DMS 273 treated with DMSO at 0.1 percent for 48 hours (cell line): ENCODE data around the gene MORC1.
A peak's percentile ranks its signal among the peaks of the same experiment; 100 is the strongest.

ENCODE experiments used
- DNase-seq: peaks from one replicate; lab custom pipeline; 2025; lab: John Stamatoyannopoulos, UW

The MORC1 gene

DNA sequence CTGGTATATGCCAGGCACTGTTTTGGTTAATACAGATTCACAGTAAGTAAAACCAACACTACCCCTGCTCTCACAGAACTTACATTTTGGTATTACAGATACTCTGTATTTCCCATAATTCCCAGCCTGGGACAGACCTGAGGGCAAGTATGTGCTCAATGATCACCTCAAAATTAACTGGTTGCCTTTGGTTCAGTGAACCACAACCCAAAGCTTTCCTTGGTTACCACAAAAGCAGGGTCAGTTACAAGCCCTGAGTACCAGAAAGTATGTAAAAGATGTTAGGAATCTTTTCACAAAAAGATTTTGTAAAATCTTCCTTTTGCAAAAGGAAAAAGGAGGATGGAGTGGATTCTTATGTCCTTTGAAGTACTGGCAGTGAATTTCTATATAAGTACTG, 92.0 kb downstream of the MORC1 start:
- no peak for DNase-seq

DNA sequence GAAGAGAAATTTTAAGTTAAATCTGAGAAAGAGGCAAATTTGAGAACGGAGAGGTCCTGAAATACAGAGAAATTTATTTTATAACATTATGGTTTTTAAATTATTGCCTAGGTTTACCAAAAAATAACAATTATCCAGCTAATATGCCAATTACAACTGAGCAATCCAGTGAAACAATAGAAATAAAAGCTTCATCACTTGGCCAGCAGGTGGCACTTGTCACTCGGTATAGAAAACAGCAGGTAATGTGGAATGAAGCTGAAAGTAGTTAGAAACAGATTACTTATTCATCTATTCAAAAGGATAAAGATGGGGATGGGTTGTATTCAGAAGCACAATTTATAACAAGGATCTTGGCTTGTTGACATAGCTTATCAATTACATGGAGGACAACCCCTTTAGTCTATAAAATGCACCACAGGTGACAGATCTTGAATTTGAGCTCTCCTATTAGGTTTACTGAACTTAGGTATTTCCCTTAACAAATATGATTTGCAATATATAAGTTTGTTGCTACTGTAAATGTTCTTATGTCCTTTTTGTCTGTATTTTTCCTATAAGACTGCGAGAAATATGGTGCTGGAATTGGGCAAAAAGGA, 94.2 kb downstream of the MORC1 start:
- DNase-seq = peak; percentile 29

DNA sequence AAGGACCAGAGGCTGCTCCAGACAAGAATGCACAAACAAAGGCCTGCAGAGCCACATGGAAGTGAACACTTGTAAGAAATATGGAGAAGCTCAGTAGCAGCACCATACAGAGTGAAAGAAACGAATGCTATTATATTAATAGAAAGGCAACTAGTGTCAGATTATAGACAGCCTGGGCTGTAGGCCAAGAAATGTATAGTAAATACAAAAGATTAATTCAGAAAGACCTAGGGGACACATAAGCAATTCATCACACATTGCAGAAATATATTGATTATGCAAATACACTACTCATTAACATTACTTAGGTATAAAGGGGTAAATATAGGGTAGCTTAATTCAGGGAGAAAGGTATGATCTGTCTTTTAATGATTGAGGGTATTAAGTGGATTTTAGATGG, 94.8 kb downstream of the MORC1 start:
- no peak for DNase-seq

DNA sequence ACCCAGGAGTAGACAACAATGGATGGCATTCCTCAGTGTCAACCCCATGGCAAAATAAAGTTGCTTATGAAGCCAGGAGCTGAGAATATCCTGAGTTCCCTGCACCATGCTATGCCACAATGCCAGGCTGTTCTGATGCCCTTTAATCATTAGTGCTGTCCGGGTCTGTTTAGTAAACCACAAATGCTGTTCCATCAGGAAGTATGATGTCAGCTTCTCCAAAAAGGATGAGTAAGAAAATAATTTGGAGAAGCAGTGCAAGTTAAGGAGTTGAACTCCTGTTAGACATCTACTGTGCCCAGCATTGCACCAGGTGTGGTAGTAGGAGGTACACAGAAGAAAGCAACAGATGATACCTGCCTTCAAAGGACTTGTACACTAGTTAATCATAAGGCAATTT, 96.4 kb downstream of the MORC1 start:
- no peak for DNase-seq

DNA sequence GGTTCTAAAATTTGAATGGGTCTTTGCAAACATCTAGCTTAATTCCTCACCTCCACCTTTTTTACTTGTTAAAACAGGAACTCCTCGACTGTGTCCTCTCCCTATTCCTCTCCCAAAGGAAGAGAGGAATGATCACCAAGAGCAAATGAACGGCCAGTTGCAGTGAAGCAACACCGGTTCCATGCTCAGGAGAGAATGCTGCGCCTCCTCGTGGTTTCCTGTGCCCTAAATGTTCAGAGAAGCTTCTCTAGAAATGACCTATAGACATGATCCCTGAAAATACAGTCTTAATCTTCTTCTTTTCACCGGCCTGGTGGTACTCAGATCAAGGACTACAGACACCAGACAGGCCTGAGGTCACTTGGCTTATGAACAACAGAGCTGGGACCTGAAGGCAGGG, 99.1 kb downstream of the MORC1 start:
- no peak for DNase-seq

DNA sequence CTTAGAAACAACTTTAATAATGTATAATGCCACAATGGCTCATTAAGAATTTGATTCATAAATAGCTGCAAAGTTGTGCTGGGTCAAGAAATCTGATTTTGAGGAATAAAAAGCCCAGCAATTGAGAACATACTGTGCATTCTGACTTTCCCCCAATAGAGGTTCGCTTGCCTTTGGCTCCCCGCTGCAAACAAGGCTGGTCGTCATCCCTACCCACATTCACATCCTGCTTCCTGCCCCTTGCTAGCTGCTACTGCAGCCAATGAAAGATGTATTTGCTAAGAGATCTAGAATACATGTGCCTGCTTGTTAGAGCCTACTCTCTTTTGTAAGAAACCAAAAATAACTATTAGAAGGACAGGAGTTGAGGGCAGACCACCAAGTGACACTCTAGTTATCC, 112.5 kb downstream of the MORC1 start:
- DNase-seq = no peak

DNA sequence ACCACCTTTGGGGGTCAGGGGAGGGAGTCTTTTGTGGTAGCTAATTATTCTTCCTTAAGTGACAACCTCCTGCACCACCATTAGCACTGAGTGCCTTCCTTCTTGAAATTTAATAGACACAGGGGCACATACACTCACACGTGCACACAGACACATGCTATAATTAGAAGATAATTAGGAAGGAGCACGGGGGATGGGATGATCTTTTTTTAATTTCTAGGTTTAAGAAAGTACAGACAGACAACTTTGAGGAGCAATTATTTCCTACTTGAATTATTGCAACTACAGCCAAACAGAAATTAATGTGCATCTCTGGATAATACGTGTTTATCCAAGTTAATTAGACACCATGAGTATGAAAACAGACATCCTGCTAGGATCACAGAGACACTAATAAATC, 119.5 kb downstream of the MORC1 start:
- DNase-seq = no peak

DNA sequence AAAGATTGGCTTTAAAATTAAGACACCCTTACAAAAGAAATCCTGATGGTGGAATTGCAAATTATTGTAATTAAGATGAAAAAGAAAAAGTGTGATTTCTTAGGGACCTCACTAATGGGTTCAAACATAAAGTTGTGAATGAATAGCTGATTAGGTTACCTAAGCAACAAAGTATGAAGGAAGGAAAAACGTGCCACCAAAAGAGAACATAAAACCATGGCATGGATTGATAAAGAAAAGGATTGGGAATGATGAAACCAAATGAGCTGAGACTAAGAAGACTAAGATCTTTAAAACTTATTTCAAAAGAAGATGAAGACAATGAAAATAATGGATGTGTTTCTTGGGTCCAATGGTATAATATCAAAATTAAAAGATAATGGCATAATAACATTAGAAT, 132.1 kb downstream of the MORC1 start:
- no peak for DNase-seq

DNA sequence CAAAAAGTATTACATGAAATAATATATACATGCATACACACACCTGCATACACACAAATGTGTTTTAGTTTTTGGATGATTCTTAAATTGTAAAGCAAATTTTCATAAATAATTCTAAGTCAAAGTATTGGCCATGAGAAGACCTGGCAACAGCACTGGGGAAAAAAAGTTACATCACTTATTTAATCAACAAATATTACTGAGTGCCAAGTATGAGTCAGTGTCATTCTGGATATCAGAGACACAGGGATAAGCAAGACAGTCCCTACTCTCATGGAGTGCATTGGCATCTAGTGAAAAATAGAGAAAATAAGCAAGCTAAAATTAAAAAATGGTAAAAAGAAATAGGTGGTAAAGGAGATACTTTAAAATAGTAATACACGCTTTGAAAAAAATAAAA, 134.9 kb downstream of the MORC1 start:
- DNase-seq = no peak

DNA sequence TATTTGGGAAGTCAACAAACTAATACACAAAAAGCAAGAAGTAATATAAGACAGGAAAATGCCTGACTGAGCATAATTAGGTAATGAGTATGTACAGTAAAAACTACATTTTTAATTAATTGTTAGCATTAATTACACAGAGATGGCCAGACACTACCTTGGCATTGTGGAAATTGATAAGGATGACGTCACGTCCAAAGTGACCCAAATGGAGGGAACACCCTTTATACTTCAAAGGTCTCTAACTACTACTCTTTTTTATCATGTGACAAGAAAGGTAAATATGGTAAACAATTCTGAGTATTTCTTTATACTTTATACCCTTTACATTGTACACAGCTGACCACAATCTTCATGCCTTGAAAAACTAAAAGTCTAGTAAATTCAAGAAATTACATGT, 141.9 kb downstream of the MORC1 start:
- DNase-seq = no peak

DNA sequence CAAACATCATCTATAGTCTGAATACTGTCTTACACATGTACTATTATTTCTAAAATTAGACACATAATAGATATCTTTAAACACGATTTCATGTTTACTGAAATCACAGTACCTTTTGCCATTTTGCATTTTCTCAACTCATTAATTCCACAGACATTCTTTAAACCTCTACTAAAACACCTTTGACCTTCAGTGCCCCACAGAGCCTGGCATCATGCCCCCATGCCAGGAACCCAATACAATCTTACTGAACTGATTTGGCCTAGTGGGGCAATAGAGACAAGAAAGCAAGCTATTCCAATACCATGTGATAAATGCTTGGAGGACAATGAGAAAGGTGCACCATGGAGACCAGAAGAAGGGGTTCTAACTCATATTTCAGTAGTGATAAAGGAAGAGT, 144.9 kb downstream of the MORC1 start:
- DNase-seq = no peak

DNA sequence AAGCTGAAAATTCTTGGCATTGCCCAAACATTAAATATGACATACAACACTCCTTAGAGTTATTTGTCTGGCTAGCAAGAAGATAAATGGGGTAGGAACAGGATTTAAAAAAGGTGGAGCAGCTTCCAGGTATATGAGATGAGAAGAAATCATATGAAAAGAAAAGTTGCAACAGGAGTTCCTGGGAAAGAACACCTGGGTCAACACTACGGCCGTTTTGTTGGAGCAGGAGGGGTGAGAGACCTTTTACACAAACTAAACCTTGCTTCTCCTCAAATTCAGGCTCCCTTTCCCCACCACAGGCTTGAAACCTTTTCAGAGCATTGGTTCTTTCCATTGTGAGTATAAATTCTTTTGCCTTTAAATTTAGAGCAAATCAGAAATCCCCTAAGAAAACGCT, 145.5 kb downstream of the MORC1 start:
- DNase-seq = no peak

DNA sequence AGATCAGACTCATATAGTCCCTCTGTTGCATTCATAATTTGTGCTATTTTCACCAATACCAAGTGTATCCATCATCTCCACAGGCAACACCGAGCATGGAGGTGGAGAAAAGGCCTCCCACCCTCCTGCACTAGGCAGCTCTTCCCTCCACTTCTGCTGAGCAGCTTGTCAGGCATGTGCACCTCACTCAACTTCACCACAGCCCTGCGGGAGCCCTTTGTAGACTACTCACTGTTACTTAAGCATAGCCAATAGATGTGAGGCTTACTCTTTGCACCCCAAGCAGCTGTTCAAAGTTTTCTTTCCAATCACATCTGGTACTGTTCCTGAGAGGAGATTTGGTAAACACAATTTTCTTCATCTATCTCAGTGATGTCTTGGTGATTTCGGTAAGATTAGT, 147.4 kb downstream of the MORC1 start:
- DNase-seq = no peak

DNA sequence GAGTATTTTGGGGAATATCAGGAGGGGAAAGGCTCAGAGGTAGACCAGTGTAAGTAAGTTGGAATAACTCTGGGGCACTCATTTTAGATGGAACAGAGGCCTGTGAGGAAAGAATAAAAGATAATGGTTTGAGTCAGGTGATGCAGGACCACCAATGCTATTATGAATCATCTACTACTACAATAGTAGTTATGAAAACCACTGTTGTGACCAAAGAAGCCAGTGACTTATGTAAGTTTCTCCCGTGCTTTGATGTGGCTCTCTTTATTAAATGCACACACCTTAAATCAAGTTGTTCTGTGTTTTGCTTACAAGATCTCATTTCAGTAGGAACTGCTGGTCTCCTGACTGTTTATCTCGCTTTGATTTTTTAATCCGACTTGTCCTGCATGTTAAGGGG, 151.2 kb downstream of the MORC1 start:
- DNase-seq = no peak

DNA sequence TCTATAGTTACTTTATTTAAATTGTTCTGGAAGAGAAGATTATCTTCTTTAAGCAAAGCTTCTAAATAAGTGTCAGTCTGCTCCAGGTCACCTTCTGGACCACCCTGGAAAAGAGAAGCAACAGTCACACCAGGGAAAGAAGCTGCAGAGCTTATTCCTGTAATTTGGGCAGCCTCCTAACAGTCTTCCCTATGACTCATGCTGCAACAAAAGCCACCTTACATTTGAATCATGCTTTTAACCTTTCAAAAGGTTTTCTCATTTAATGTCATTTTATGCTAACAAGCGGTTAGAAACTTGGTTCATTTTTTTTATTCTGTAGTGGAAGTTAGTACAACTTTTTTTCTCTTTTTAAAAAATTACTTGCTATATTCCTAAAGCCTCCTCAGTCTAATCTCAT, 158.9 kb downstream of the MORC1 start:
- DNase-seq = no peak

DNA sequence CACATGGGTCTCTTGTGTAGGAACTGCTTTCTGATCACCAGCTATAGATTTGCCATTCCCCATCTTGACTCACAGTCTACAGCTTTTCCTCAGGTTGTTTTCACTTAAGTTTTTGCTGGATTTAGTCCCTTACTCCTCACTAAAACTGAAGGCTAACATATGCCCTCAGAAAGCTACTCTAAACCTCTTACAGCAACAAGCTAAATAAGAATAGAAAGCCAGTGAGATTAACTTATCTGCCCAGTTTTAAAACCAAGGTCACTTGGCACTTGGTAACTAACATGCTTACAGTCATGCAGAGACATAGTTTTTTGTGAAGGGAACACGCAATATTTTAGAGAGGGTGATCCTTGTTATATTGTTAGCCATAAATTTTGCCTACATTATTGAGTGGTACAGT, 164.2 kb downstream of the MORC1 start, which contains the start of gene GUCA1C:
TSS of gene GUCA1C (minus strand) at position 180 of the 400 bp plus-strand sequence. CDS start at position 63, 117 bp downstream.
- DNase-seq = no peak

DNA sequence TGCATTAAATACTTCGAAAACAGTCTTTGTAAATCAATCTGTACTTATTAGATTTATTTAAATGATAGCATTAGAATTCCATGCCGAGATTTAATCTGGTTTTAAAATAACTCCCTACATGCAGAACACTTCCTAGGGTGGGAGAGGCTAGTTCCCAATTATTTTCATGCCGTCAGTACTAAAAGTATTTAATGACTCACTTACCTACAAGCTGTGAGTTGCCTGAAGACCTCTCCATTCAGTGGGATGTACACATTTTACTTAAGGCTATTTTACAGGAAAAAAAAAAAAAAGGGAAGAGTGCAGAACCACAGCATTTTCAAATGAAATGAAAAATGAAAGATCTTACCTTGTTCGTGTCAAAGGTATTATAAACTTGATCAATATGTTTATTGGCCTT, 164.7 kb downstream of the MORC1 start:
- no peak for DNase-seq

DNA sequence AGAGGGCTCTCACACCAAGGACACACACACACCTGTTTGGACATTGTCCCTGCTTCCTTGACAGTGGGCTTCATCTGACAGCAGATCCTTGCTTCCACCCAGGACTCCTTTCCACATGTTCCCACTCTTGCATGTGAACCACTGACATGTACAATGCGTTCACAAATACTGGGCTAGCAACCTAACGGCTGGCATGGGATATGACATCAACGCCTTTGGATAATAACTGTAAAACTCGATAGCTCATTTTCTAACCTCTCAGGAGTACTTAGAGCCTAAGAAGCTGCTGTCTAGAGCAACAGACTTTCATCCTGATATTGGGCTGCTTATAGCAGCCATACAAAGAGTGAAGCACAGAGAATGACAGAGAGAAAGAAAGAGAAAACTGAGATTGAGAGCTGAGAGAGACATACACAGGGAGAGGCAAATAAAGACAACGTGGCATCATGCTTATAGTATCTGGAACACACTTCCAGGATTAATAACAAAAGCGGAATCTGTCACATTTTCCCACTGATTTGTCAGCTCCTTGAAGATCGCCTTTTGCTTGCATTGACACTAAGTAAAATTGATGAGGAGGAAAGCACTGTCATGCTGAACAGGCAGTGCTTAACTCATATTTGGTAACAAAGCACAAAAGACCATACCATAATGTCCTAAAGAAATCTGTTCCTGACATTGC, 166.0 kb downstream of the MORC1 start:
- DNase-seq = no peak

DNA sequence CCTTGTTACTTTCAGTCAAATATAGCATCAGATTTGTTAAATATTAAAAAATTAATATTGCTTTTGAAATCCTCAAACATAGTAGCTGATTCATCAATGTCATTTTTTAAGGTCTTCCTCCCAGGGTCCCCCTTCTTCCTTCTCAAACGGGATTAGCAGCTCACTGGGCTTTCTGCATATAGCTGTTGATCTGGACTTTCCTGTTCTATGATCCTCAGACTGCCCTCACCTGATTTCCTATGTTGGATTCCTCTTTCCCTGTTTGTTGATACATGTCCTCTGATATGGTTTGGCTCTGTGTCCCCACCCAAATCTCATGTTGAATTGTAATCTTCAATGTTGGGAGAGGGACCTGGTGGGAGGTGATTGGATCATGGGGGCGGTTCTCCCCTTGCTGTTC, 170.1 kb downstream of the MORC1 start:
- DNase-seq = no peak

DNA sequence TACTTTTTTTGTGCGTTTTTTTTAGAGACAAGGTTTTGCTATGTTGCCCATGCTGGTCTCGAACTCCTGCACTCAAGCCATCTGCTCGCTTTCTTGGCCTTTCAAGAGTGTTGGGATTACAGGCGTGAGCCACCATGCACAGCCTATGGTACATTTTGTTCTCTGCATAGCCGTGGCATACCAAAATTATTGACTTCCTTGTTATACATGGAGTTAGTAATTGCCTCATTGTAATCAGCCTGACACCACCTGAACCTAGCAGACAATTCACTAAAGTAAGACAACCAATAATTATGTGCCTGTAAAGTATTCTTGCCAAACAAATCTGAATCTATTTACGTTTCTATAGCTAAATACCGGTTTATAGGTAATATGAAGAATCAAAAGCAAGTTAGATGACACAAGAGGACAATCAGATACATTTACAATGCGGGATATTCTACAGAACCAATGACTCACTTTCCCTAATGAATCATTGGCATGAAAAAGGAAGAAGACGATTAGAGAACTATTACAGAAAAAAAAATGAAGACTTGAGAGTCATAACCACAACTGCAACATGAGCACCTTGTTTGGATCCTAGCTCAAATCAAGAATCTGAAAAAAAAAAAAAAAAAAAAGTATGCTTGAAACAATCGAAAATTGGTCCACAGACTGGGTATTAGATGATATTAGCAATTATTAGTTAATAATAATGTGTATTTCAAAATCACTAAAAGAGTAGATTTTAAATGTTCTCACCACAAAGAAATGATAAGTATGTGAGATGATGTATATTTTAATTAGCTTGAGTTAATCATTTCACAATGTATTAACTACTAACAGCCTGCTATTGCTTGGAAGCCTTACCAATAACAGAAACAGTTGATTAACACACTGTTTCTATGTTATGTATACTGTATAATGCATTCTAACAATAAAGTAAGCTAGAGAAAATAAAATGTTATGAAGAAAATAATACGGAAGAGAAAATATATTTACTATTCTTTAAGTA, 171.3 kb downstream of the MORC1 start:
- DNase-seq = no peak

DNA sequence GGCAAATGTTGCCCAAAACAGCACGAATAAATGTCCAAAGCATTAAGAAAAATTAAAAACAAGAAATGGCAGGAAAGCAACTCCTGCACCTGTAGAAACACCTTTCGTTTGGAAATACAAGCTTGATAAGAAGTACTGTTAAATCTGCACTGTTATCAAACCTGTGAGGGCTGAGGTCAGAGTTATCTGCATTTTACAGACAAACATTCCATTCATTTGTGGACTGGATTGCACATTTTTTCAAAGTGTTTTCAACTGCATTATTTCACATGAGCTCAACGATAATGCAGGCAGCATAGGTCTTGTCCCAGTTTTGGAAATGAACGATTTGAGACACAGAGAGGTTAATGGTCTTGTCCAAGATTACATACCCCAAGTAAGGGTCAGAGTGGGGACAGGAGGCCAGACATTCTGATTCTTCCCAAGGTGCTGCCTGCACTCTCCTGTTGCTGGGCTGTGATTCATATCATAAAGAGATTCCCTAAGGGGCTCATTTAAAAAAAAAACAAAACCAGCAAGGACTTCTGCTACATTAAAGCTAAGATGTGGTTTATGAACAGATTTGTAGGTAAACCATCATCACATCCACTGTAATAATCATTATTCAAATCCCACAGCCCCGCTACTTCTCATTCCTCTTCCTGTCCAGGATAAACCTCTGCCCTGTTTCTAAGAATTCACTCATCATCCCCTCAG, 177.2 kb downstream of the MORC1 start:
- DNase-seq = no peak

DNA sequence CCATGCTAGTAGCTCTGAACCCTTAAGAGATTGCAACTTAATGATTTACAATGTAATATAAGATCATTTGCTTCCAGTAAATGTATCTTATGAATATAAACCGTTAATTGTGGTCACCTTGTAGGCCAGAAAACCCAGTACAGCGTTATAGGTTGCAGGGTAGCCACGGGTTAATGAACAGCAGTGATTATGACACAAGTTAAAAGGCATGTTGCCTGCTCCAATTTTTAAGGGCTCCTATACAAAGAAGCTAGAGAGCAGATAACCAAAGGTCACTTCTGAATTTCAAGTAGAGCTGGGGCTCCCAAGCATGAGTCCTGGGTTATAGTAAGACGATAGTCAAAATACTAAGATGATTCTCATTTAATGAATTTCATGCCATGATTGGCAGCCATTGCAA, 177.8 kb downstream of the MORC1 start:
- no peak for DNase-seq
